Fibroblast of skin of left quadriceps (primary cell): ENCODE data around the gene PREB.

Source experiments
- DNase-seq, 2 experiments: peaks; one replicate each; pipeline ENCODE4 v3.0.0-alpha.2; 2013; ENCODE audit warnings: low read depth in 2 of 2

Gene PREB

DNA sequence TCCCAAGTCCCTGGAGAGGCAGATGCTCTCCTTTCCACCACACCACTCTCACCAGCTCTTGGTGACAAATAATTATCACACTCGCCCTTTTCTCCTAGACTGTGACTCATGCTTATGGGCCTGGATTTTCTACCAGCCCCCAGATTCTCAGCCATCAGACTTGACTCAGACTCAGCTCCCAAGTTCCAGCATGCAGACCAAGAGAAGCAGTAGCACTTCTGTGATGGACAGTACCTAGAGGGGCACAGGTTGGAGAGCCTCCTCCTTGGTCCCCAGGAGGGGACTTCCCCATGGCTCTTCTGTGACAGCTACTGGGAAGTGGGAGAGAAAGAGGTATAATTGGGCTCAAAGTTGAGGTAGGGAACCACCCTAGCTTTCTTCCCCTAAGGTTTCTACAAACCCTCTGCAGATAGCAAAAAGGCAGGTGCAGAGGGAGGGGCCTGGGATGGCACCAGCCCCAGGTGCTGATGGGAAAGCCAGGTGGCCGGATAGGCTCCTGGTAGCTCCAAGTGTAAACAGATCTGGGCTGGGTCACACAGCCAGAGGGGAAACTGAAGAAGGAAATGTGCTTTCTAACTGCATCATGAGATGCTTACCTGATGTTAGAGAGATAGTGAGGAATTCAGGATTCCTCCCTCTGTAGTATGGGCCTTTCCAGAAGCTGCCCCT is 18.5 kb upstream of the PREB start:
- no peak for DNase-seq

DNA sequence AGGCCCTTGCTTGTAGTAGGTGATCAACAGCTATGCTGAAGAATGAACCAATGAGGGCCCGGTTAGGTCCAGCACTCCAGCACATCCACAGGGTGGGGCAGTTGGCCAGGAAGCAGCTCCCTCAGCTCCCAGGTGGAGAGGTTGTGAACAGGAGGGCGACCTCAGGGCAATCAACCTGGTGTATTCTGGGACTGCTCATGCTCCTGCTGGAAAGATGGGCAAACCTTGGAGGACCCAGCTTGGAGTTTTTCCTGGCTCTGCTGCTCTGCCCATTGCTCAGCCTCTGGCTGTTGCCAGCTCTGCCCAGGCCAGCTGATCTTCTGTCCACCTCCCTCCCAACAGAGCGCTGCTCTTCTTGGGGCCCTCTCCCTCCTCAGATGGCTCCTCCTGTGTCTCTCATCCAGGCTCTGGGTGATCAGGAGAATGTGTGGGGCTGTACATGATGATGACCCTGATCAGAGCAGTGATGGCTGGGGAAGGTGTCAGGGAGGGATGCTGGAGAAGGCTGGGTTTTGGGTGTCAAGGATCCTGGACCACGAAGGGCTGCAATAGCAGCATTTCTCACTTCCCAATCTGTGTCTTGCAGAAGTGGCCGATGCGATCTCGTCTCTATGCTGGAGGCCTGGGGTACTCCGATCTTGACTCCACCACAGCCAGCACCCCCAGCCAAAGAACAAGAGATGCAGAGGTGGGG is 17.8 kb upstream of the PREB start:
- no peak for DNase-seq

DNA sequence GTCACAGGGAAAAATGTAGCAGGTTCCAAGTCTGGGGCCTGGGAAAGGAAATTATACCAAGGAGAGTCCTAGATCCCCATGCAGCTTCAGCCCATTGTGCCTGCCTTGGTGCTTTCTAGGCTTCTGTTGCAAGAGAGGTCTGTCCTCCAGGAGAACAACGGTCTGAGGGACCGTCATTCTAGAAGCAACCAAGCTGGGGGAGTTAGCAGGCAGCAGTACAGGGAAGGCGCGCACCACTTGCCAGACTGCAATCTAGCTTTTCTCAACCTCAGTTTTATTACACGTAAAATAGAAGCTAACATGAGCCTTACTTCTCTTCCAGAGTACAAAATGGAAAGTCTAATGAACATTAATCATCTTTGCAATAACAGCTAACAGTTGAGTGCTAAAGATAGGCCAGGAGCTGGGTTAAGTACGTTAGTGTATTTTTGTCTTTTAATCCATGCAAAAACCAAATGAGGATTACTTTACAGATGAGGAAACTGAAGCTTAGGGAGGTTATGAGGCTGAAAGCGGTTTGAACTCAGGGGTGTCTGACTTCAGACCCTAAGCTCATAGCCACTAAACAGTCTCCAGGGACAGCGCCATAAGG is 16.3 kb upstream of the PREB start:
- DNase-seq = no peak

DNA sequence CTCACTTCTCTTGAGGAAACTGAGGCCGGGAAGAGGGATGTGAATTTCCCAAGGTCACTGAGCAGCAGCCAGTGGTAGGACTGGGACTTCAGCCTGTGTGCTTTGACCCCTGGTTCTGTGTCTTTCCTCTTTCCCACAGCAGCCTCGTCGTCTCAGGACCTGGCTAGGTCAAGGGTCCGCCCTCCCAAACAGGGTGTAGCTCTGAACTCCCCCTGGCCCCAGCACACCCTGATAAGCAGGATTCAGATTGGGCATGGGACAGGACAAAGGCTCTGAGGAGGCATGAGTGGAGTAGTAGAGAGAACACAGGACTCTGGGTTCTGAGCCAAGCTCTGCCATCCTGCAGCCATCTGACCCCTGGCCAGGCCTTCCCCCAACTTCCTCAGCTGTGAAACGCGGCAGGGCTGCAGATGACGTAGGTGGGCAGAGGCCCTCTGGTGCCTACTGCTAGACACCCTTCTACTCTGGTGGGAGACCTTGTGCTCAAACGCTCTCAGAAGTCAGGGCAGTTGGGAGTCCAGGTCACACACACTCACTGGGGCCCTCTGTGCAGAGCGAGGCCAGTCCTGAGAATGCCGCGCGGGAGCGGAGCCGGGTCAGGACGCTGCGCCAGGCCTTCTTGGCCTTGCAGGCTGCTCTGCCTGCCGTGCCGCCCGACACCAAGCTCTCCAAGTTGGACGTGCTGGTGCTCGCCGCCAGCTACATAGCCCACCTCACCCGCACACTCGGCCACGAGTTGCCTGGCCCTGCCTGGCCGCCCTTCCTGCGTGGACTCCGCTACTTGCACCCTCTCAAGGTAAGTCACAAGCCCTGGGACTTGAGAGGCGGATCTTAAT is 15.4 kb upstream of the PREB start:
- no peak for DNase-seq

DNA sequence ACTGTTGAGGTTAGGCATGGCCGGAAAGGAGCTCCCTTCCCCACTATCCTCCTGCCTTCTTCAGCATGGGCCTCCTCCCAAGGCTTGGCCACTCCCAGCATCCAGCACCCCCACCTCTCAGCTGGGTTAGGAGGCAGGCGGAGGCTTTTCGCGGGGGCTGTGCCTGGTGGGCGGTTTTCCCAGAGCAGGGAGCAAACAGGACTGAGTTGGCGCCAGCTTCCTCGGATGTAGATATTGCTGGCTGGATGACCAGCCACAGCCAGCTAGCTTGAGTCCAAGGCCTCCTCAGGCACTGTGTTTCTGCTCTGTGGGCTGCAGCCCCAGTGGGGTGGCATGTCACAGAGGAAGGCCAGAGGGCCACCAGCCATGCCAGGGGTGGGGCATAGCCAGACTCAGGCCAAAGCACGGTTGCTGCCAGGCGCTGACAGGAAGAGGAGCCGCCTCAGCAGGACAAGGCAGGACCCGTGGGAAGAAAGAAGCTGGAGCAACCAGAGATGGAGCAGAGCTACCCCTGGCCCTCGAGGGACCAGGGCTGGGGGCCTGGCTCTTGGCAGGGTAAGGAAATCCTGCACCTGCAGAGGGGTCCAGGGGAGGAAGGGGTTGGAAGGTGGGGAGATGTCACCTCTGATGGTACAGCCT is 14.5 kb upstream of the PREB start, which contains the start of gene TCF23:
TCF23 (plus strand) TSS at position 204 of the 639 bp plus-strand sequence; CDS start at position 334, 130 bp downstream.
- DNase-seq = no peak

DNA sequence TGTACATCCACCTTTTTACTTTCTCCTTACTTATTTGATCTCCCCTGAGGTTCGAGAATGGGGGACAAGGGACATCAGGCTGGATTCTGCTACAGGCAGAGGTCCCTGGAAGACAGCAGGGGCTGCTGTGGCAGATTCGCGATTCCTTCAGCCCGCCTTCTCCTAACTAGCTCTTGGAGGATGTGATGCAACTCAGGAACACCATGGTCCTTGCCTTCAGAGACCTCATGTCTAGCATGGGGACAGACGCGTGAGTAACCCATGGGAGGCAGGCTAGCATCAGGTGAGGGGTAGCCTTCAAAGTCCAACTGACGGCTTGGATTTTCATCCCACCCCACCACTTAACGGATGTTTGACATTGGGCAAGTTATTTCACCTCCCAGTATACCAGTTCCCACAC is 13.5 kb upstream of the PREB start:
- no peak for DNase-seq

DNA sequence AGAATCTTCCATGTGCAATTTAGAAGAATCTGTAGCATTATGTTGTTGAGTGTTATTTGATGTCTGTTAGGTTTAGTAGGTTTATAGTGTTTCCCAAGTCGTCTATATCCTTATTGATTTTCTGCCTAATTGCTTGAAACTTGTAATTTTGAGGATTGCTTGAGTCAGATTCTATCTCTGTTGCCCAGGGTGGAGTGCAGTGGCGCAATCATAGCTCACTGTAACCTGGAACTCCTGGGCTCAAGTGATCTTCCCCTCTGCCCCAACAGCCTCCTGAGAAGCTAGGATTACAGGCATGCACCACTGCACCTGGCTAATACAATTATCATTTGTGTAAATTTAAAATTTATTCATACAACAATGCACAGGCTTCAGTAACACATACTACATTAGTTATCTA is 11.2 kb upstream of the PREB start:
- DNase-seq = no peak

DNA sequence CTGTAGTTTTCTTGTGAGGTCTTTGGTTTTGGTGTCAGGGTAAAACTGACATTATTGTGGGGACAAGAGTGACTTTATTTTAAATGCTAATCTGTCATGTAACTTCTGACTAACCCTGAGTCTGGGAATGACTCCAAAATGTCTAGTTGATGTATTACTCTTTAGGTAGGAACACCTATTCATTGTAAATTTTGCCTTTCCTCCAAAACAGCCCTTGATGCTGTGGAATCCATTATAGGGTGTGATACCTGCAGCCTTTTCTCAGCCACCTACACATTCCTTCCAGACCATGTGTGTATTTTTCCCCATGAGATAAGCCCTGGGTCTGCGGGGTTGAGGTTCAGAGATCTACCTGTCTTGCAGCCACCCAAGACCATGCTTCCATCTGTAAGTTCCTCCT is 8.8 kb upstream of the PREB start:
- no peak for DNase-seq

DNA sequence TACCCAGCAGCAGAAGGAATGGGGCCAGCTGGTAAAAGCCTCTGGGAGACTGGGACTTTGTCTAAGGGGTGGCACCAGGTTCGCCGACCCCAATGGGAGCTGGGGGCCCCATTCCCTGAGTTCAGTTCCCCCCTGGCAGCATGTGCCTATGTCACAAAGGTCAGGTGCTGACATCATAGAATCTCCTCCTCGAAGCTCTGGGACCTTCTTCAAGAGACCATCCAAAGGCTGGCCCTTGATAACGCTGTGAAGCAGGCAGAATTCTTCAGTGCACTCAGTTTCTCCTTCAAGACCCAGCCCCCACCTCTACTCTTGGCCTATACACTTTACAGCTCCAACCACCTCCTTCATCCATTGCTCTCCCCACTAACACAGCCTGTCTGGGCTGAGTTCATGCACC is 4.9 kb upstream of the PREB start, which contains the start of gene PRR30:
PRR30 (minus strand) TSS at position 101 of the 400 bp plus-strand sequence. CDS start 1,081 bp downstream, outside the sequence.
- DNase-seq = no peak

DNA sequence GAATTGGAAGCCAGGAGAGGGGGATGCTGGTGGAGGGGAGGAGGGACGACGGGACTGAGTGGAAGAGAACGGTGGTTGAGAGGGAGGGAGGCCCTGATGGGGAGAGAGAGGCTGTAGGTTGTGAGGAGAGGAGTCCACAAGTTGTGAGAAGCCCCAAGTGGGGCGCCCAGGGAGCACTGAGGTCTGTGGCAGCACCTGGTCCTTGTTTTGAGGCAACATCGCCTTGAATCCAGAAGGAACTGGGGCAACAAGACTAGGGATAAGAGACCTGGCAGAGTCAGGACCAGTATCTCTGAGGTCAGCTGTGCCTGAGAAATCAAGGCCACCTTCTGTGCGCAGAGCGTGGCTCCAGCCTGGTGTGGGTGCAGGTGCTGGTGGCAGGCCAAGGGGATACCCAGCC is 3.7 kb upstream of the PREB start:
- DNase-seq = no peak

DNA sequence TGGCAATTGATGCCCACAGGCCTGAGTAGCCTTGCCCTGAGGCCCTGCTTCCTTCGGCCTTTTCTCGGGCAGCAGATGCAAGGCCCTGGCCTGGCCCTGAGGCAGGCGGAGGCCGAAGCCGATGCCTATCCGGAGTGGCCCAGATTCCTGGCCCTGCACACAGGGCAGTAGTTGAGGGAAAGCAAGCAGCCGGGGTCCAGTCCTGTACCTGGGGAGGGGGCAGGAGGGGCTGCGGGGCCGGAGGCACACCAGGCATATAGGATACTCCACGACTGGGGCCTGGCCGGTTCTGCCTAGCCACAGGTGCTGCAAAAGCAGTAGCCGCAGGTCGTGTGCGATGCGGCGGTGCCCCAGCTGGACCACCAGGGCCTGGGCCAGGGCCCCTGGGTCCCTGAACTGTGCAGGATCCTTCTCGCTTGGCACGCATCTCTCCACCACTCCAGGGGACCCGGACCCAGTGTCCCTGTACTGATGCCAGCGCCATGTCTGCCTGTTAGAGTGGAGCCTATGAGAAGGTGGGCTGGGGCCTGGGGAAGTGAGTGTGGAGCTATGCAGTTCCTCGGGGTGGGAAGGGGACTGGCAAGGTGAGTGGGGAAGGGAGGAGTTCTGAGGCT is 3.0 kb upstream of the PREB start:
- DNase-seq = no peak

DNA sequence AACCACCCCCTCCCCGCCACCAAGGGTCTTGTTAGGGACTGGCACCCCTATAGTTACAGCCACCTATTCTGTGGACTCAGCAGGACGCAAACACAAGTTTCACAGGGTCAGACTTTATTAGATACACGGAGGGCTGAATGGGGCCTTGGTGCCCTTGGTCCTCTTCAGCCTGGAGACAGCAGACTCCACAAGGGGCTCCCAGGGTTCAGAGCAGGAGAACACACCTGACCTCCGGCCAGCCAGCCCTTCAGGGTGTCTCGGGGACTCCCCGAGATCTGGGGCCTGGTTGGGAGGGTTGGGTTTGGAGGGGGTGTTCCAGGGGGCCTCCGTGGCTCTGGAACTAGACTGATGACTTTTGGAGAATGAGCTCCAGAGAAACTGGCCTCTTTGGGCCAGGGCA is 2.3 kb upstream of the PREB start:
- DNase-seq = no peak

DNA sequence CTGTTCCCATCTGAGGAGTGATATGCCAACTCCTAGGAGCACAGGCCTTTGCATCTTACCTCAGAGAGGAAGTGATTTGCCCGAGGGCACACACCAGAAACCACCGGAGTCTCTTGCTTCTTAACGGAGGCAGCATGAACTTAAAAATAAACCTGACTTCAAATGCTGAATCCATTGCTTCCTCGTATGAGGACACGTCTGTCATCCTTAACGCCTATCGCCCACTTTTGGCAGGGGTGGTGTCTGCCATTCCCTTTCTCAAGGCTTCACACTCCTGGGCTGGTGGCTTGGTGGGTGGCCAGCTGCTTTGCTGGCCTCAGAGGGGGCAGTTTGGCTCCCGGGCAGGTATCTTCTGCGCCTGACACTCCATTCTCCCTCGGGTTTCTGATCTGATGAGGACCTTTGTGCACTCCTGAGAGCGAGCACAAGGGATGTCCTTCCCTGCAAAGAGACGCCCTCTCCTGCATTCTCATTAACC is 1.1 kb upstream of the PREB start:
- no peak for DNase-seq

DNA sequence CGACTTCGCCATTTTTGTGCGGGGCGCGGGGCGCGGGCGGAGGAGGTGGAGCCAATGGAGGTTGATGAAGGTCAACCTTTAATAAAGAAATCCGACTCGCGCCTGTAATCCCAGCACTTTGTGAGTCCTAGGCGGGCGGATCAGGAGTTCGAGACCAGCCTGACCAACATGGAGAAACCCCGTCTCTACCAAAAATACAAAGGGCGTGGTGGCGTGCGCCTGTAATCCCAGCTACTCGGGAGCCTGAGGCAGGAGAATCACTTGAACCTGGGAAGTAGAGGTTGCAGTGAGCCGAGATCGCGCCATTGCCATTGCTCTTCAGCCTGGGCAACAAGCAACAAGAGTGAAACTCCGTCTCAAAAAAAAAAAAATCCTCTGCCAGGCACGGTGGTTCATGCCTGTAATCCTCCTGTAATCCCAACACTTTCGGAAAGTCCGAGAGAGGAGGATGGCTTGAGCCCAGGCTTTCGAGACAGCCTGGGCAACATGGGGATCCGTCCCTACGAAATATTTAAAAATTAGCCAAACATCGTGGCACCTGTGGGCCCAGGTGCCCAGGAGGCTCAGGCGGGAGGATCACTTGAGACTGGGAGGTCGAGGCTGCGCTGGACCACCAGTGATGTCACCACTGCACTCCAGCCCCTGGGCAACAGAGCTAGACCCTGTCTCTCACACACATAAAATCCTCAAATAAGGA is 493 bp upstream of the PREB start:
- DNase-seq = no peak

DNA sequence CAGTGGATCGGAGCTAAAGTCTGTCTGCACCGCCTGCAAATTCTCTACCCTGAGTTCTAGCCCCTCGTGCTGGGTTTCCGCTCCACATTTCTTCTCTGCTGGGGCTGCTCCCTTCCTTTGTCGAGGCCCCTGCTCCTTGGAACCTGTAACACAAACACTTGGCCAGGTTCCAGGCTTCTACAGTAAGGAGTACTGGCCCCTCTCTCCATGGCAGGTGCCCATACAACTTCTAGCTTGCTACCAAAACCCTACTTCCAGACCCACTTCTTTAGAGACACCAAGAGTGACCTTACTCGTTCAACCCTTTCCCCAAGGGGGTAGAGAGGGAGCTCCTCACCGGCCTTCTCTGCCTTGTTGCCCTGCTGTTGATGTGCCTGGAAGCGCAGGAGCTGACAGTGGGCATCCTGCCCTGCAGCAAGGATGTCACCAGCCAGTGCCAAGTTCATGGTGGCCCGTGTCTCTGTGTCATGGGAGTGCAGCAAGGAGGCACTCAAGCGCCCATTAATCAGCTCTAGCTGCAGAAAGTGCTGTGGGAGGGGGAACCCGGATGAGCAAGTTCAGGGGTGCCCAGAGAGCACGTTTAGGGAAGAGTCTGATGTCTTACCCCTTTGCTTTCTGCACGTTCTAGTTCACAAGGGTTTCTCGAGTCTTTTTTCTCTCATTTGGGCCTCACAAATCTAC is 1.1 kb downstream of the PREB start:
- DNase-seq = no peak

DNA sequence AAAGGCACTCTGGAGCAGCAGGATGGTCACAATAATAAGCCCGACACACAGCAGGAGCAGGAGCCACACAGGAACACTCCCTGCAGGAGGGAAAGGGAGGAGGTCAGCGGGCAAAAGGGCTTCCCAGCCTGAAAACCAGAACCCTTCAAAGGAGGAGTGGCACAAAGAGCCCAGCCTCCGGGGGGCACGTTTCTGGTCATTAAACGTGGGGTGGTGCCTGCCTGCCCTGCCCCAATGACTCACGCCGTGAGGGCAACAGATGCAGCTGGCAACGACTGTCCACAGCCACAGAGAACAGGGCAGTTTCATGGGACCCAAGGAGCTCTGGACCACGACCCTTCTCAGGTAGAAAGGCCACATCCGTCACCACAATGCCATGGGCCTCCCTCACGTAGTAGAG is 3.0 kb downstream of the PREB start:
- no peak for DNase-seq

DNA sequence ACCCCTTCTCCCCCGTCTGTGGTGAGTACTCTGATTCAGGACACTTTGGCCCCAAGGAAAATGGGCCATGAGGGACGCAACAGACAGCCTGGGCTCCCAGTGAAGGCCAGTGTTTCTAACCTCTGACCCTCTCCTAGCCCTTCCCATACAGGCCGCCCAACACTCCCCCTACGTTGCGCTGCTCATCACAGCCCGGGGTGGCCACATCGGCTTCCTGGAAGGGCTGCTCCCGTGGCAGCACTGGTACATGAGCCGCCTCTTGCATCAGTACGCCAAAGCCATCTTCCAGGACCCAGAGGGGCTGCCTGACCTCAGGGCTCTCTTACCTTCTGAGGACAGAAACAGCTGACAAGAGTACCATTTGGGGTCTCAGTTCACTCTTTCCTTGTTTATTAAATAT is 4.0 kb downstream of the PREB start:
- DNase-seq = no peak

DNA sequence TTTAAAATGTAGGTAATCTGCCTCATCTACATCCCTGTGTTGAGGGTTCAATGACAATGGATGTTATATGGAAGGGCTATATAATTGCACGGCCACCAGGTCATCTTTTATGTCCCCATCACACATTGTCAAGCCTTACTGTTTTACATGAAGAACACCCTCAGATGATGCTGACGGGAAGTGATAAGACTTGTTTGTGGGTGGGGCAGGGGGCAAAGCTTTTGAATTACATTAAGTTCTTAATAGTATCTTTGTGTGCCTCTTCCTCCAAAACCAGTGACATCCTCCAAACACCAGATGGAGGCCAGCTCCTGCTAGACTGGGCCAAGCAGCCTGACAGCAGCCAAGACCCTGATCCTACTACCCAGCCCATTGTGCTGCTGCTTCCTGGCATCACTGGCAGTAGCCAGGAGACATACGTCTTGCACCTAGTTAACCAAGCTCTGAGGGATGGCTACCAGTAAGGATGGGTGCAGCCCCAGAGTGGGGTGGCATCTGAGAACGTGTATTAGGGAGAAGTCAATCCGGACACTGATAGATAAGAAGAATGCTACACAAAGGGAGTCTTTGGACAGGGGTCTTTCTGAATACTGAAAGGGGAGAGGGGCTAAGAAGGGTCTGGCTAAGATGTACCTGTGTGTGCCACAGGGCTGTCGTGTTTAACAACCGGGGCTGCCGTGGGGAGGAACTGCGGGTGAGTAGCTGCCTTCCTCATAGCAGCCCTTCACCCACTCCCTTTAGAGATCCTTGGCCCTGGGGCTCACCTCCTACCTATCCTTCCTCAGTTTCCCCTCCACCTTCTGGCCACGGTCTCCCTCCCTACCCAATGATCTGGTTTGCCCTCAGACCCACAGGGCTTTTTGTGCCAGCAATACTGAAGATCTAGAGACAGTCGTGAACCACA is 5.5 kb downstream of the PREB start:
- no peak for DNase-seq
